Fibroblast of skin of left quadriceps (primary cell): ENCODE data around the gene IL17C.

Source experiments
- DNase-seq, 2 experiments: peaks; one replicate each; pipeline ENCODE4 v3.0.0-alpha.2; 2013; ENCODE audit warnings: low read depth in 2 of 2

Gene IL17C

GRCh38 chr16:88610080-88610479 is 28.3 kb upstream of the IL17C start:
- no peak for DNase-seq

DNA sequence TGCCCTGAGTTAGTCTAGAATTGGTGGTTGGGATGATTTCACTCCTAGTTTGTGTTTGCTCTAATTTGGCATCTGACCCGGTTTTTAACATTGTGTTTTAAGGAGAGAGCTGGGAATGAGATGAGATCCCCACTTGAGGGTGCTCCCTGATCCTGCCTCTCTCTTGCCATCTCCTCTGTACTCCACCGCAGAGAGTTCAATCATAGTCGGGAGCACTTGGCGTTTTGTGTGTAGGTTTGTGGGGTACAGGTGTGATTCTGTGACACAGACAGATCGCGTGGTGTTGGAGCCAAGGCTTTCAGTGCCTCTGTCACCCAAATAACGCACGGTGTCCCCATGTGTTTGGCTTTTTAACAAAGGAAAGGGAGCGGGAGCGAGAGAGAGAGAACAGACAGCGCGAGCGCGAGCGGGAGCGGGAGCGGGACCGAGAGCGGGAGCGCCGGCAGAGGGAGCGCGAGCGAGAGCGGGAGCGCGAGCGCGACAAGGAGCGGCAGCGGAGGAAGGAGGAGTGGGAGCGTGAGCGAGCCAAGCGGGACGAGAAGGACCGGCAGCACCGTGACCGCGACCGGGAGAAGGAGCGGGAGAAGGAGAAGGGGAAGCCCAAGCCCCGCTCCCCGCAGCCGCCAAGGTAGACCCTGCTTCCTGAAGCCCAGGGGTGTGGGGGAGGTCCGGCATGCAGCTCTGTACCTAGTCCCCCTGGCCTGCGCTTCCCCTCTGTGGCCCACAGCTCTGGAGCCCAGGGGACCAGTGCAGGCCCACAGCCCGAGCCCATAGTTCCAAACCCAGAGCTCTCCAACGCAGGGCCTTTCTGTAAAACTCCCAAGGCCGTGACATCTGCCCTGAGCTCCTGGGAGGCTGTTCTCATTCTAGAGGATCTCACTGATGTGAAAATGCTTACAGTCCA is 27.2 kb upstream of the IL17C start:
- DNase-seq, result no peak

DNA sequence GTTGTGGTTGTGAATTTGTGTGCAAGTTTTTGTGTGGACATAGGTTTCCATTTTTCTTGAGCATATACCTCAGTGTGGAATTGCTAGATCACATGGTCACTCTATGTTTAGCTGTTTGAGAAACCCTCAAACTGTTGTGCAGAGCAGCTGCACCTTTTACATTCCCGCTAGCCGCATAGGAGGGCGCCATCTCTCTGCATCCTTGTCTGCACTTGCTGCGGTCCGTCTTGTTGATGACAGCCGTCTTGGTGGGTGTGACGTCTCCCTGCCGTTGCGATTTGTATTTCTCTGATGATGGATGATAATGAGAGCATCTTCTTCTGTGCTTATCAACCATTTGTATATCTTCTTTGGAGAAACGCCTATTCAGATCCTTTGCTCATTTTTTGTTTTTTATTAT is 25.1 kb upstream of the IL17C start:
- no peak for DNase-seq

DNA sequence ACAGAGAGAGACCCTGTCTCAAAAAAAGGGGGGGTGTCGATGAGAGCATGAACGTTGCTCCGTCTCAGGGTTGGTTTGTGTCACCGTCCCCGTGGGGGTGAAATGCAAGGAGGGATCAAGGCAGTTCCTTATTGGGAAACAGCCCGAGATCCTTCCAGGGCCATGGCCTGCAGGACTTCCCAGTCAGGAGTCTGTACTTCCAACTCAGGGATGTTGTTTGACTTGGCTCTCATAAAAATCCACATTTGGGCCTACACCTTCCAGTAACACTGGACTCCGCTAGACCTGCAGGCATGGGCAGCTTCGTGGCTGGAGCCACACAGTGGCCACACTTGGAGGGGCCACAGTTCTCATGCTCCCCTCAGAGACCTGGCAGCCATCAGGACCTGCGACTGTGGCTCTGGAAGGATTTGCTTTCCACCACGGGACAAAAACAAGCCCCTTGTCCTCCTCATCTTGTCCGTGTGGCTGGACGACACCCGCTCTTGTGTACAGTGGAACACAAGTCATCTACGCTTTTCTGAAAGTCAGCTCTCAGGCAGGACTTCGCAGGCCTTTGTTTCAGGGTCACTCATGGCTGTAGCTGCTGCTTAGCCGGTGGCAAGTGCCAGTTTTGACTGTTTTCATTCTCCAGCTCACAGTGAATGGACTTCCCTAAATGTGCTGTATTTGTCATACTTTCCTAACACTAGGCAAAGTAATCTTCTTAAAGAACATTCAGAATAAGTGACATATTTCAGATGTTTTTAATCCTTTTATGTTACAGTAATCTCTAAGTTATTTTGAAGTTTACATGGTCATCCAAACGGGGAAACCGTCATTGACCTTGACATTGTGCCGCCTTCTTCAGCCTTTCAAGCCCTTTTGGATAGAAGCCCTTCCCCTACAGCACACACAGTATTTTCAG is 24.2 kb upstream of the IL17C start:
- no peak for DNase-seq

- DNase-seq, result no peak
These were observed 23.4 kb upstream of the IL17C start for GRCh38 chr16:88614818-88615580.

GRCh38 chr16:88616320-88616719 is 22.1 kb upstream of the IL17C start:
- no peak for DNase-seq

DNA sequence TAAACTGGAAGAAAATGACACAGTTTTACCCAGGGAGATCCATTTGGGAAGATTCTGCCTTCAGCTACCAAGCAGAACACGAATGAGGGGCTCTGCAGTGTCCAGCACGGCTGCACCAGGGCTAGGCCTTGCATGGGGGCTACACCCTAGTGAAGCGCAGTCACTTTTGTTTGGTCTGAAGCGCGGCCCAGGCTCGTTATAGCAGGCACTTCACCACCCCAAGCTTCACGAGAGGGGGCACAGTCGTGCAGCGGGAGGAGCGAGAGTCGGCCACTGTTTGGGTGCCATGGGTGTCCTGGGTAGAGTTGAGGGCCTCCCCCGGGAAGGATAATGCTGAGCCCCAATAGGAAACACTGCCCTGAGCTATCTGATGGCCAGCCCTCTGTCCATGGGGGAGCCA is 21.6 kb upstream of the IL17C start:
- DNase-seq, result no peak

- DNase-seq, result no peak
These were observed 20.9 kb upstream of the IL17C start for GRCh38 chr16:88617268-88618031.

DNA sequence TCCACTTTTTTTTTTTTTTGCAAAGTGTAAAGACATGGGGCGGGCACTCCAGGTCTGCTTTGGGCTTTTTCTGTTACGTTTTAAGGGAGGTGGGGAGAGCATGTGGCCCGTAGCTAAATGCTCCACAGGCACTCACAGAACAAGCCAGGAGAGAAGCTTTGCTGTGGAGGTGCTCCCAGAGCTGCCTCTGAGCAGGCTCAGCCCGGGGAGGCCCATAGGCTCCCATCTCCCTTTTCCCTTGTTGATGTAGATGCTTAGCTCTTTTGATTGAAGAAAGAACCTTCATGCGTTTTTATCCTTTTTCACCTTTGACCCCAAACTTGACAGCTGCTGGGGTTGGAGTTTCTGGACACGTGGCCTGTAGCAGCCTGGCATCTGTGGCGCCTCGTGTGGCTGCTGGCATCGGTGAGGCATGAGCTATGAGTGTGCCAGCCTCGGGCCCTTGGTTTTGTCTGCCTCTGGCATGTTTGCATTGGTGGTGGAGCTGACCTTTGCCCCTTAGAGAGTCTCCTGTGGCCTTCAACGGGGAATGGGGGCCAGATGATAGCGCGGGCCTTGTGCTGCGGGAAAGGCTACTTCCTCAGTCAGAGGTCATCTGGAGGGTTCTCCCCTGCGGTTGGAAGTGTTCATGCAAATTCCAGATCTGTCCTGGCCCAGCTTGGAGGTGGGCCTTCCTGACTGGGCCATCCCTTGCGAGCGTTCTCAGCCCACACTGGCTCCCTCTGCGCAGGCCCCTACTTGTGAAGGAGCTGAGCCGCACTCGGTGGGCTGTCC is 20.0 kb upstream of the IL17C start:
- DNase-seq, result no peak

- DNase-seq, result no peak
These were observed 19.3 kb upstream of the IL17C start for GRCh38 chr16:88618956-88619667.

DNA sequence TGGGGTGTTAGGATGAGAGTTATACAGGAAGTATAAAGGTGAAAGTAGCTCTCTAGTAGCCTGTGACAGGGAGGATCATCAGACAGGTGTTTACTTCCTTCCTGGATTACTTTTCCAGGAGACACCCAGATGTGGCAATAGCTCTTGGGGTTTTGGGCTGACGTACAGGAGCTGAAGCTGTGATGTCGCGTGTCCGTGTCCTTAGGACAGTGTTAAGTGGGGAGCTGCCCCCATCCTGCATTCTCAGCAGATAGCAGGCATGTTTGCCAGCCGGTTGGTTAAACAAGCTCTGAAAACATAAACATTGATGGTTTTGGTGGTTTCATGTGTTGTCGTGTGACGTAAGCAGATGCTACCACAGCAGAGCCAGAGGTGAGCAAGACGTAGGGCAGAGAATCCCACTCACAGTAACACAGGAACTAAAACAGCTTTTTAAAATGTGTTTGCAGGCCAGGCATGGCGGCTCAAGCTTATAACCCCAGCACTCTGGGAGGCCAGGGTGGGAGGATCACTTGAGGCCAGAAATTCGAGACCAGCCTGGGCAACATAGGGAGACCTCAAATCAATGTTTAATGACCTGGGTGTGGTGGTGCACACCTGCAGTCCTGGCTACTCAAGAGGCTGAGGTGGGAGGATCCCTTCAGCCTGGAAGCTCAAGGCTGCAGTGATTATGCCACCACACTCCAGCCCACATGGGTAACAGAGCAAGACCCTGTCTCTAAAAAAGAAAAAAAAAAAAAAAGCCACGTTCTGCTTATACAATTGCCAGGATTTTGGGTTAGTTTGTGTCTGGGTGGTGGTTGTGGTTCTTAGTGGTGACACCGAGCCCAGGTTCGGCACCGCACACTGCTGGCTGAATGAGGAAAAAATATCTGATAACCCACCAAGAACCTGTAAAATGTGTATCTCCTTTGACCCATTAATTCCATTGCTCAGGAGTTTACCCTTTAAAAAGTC is 18.2 kb upstream of the IL17C start:
- DNase-seq, result no peak

DNA sequence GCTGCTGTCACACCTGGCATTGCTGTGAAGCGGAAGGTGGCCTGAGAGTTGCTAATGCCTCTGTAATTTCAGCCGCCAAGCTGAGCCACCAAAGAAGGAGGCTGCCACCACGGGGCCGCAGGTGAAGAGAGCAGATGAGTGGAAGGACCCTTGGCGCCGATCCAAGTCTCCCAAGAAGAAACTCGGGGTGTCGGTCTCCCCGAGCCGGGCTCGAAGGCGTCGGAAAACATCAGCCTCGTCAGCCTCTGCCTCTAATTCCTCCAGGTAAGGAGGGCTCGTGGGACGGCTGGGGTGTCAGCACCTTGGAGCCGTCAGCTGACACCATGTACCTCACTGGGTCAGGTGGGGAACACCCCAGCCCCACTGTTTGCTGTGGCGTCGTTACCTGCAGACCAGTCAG is 16.2 kb upstream of the IL17C start:
- no peak for DNase-seq

- DNase-seq, result no peak
These were observed 15.5 kb upstream of the IL17C start for GRCh38 chr16:88622866-88623265.

DNA sequence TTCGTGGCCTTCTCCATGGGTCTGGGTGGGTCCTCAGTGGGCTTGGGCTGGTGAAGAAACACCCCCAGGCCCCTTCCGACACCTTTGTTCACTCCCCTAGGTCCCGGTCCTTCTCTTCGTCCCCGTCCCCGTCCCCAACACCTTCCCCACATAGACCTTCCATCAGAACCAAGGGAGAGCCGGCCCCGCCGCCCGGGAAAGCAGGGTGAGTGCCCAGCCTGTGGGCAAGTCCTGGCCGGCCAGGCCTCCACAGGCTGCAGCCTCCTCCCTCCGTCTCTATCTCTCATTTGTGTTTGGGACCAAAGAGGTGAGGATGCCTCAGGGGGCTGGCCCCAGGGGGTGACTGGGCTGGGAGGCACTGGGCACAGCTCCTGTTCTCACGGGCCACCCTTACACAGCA is 14.5 kb upstream of the IL17C start:
- no peak for DNase-seq

- DNase-seq, result no peak
These were observed 13.9 kb upstream of the IL17C start for GRCh38 chr16:88624481-88624880.

DNA sequence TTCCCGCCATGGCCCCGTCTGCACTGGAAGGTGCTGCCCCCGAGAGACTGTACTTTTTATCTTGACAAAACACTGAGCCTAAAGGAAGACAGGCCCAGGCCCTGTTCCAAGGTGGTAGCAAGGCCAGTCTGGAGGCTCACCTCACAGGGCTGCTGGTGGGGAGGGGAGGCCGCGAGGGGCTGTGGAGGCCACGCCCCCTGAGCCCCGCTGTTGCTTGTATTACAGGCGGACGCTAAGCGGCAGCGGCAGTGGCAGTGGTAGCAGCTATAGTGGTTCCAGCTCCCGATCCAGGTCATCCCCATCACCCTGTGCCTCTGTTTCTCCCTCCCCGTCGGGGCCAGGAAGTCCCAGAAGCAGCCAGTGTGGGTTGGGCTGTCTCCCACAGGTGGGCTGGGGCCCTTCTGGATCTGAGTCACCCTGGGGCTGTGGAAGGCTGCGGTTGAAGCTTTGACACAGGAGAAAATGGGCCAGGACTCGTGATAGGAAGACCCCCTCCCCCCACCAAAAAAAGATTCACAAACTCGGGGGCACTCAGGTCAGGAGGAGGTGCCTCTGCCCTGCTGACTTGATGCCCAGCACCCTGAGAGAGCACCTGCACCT is 13.3 kb upstream of the IL17C start:
- no peak for DNase-seq

- peak in 1 of 2 experiments; percentile 8 for DNase-seq
These were observed 11.7 kb upstream of the IL17C start for GRCh38 chr16:88626646-88627045.
